Esophagus (tissue), 2 donors: ENCODE measurements around the gene CCDC187. TPM values are rescaled to one million over a fixed set of nuclear protein-coding genes. Genes with fewer than 3 reads are reported as not detected.

Experiments
- H3K27ac ChIP-seq, 2 donors: one replicate each; pipeline ENCODE4 v1.5.1; 2013; ENCODE audit warnings: low read depth in 2 of 2, mild to moderate bottlenecking in 2 of 2, inconsistent platforms in 1 of 2, low read length in 1 of 2, moderate library complexity in 1 of 2
- H3K27me3 ChIP-seq, 2 donors: one replicate each; pipeline ENCODE4 v1.6.1; 2013; ENCODE audit warnings: low read length in 2 of 2, control low read depth in 1 of 2, mild to moderate bottlenecking in 1 of 2; ENCODE audit not compliant: insufficient read depth in 2 of 2, control insufficient read depth in 1 of 2
- H3K36me3 ChIP-seq, 2 donors: one replicate each; pipeline ENCODE4 v1.6.1; 2013; ENCODE audit warnings: low read length in 1 of 2; ENCODE audit not compliant: control insufficient read depth in 2 of 2, insufficient read depth in 2 of 2
- H3K4me1 ChIP-seq, 2 donors: one replicate each; pipeline ENCODE4 v1.6.1; 2013; ENCODE audit warnings: low read length in 1 of 2; ENCODE audit not compliant: control insufficient read depth in 2 of 2, insufficient read depth in 2 of 2
- H3K4me3 ChIP-seq, 2 donors: one replicate each; pipeline ENCODE4 v1.5.1; 2013; ENCODE audit warnings: low read length in 2 of 2, mild to moderate bottlenecking in 2 of 2, low read depth in 1 of 2, moderate library complexity in 1 of 2
- H3K9me3 ChIP-seq, 2 donors: one replicate each; pipeline ENCODE4 v1.6.1; 2013; ENCODE audit warnings: mild to moderate bottlenecking in 2 of 2, low read depth in 1 of 2, low read length in 1 of 2, moderate library complexity in 1 of 2; ENCODE audit not compliant: control insufficient read depth in 2 of 2, insufficient read depth in 1 of 2
- WGBS, 2 donors: extraction: QIAGEN DNeasy Blood & Tissue Kit; methylation state at CpG; one replicate each; pipeline ENCODE4 v1.1.7; 2013; 5-methylcytosine and 5-hydroxymethylcytosine counted together
- polyA plus RNA-seq, 2 donors: library from polyadenylated mRNA; stranded (reverse); fragments of 200-250 nt; gene quantifications; one replicate each; pipeline ENCODE4 v1.2.3, GENCODE V29; 2013
- donor health status: healthy with polysubstance abuse.
- donor health status: Bipolar disorder and iron deficiency.

Gene CCDC187
- polyA plus RNA-seq, 2 donors: not detected

DNA sequence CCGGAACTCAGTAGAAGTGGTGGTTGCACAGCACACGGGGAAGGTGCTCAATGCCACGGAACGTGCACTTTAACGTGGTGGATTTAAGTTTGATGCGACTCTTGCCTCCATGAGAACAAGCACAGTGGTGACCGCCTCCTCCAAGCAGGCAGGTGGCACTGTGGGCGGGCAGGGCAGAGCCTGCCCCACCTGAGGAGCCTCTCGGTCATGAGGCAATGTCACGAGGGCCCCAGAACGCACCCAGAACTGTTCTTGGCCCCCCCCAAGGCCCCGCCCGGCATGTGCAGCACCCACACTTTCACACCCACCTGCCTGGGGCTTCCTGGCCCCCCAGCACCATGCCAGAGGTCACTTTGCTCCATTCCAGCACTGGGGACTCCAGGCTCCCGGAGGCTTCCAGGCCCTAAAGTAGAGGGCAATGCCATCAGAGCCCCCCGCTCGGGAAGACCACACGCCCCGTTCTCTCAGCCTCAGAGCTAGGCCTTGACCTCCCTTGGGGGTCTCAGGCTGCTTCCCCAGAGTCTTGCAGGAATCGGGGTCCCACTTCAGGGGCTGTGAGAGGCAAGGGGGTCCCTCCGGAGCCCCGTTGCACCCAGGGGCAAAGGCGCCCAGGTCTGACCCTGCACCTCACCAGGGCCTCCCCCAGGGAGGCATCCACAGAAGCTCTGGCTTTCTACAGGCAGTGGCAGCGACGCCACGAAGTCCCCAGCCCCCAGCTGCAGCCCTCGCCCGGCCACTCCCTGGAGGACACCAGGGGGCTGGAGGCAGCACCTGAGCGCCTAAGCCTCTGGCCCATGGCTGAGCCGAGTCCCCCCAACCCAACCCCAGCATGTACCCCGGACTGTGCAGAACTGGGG lies 14.0 kb downstream of the CCDC187 start:
- Histone ChIP-seq H3K4me1 (peaks cover 0 to 7% of the 10 kb centered on the region in 2 donors), H3K36me3 (no peaks in the 10 kb centered on the region), H3K27ac (no peak overlapping the region), H3K9me3 (peaks cover 0 to 9% of the 10 kb centered on the region in 2 donors), H3K4me3 (no peak overlapping the region), H3K27me3 (peaks cover 0 to 8% of the 10 kb centered on the region in 2 donors)
- 86 to 87% methylated on average over 30 of the region's 30 CpGs for WGBS, 2 donors

DNA sequence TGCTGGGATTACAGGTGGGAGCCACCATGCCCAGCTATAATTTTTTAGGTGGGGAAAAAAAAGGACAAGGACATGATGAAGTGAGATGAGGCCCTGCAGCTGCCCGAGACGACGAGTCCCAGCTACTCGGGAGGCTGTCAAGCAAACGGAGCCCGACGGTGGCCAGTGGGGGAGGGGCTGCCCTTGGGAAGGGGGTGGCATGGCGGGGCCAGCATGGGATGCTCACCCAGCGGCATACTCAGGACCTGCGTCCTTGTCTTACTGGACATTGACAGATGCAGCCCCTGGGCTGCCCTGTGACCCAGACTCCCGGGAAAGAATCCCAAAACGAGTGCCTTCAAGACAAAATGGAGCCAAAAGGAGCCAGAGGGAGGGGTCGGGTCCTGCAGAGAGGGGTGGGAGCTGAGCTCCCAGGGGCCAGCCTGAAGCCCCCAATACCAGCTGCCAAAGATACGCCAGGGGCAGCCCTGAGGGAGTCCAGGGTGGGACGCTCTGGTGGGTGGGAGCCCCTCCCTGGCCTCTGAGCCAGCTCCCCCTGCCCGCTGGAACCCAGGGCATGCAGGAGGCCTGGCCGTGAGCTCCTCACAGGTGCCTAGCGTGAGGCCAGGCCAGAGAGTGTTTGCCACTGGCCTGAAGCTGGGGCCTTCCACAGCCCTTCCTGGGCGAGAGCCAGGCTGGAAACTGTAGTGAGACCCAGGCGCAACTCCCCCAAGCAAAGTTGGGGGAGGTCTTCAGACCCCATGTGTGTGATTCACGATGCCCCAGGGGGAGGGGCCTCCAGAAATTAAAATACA lies 15.7 kb downstream of the CCDC187 start:
- H3K36me3 ChIP-seq: no peaks in the 10 kb centered on the region
- whole genome bisulfite sequencing, 2 donors: 46 to 57% methylated on average over 21 of the region's 21 CpGs
- H3K9me3 ChIP-seq: peaks cover 0 to 3% of the 10 kb centered on the region in 2 donors
- peaks cover 0 to 7% of the 10 kb centered on the region in 2 donors for H3K4me1 ChIP-seq
- no peak overlapping the region for H3K27ac ChIP-seq
- H3K4me3 ChIP-seq: no peak overlapping the region
- peaks cover 0 to 8% of the 10 kb centered on the region in 2 donors for H3K27me3 ChIP-seq

- peaks cover 0 to 3% of the 10 kb centered on the region in 2 donors for H3K4me1 ChIP-seq
- 85 to 89% methylated on average over 13 of the region's 13 CpGs for WGBS, 2 donors
- H3K4me3 ChIP-seq: no peak overlapping the region
- peaks cover 0 to 8% of the 10 kb centered on the region in 2 donors for H3K27me3 ChIP-seq
- H3K9me3 ChIP-seq: peaks cover 0 to 3% of the 10 kb centered on the region in 2 donors
- no peak overlapping the region for H3K27ac ChIP-seq
- H3K36me3 ChIP-seq: no peaks in the 10 kb centered on the region
These were observed 16.9 kb downstream of the CCDC187 start for GRCh38 chr9:136286987-136287379.

DNA sequence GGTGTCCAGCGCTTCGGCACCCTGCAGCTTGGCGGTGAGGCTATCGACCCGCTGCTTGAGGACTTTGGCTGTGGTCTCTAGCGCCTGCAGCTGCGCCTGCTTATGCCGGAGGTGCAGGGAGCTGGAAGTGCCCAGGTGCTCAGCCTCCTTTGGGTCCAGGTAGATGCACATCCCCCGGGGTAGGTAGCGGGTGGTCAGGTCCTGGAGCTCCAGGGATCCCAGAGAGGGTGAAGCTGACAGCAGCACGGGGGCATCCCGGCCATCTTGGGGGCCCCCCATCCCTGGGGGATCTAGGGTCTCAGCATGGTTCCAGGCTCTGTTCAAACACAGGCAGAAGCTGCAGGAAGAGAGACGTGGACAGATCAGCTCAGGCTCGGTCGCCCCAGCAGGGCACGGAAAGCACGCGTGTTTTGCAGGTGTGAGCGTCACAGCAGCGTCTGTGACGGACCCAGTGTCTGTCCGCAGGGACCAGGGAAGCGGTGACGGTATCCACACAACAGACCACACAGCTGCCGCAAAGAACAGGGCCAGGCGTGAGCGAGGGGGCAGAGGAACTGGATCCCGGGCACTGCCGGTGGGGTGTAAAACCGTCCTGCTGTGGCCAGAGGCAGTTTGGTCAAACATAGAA lies 17.4 kb downstream of the CCDC187 start:
- Histone ChIP-seq H3K27me3 (peaks cover 0 to 5% of the 10 kb centered on the region in 2 donors), H3K9me3 (peaks cover 0 to 3% of the 10 kb centered on the region in 2 donors), H3K36me3 (no peaks in the 10 kb centered on the region), H3K4me3 (no peak overlapping the region), H3K27ac (no peak overlapping the region), H3K4me1 (peaks cover 0 to 3% of the 10 kb centered on the region in 2 donors)
- 82 to 86% methylated on average over 30 of the region's 30 CpGs for WGBS, 2 donors

- 72 to 82% methylated on average over 26 to 28 of the region's 28 CpGs for WGBS, 2 donors
- Histone ChIP-seq H3K27ac (no peak overlapping the region), H3K9me3 (peaks cover 0 to 3% of the 10 kb centered on the region in 2 donors), H3K36me3 (no peaks in the 10 kb centered on the region), H3K4me1 (peaks cover 0 to 3% of the 10 kb centered on the region in 2 donors), H3K27me3 (no peaks in the 10 kb centered on the region), H3K4me3 (no peak overlapping the region)
These were observed 18.2 kb downstream of the CCDC187 start for GRCh38 chr9:136285501-136286358.

DNA sequence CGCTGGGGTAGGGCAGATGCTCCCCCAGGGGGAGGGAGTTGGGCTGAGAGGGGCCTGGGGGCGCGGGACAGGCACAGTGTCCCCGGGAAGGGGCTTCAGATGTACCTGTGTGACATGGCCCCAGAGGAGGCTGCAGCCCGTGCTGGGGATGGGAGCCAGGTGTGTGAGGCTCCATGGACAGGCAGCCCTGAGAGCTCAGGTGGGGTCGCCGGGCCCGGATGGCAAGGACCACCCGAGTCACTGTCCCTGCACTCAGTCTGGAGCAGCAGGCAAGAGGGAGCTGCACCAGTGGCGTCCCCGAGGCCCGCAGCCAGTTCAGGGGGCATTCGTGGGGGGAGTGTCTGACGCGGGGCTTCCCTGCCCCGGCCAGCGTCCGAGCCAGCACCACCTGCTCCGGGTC lies 18.9 kb downstream of the CCDC187 start:
- 87 to 89% methylated on average over 18 to 19 of the region's 19 CpGs for WGBS, 2 donors
- Histone ChIP-seq H3K9me3 (peaks cover 0 to 3% of the 10 kb centered on the region in 2 donors), H3K4me3 (no peak overlapping the region), H3K27me3 (no peaks in the 10 kb centered on the region), H3K4me1 (peaks cover 0 to 3% of the 10 kb centered on the region in 2 donors), H3K36me3 (no peaks in the 10 kb centered on the region), H3K27ac (no peak overlapping the region)

DNA sequence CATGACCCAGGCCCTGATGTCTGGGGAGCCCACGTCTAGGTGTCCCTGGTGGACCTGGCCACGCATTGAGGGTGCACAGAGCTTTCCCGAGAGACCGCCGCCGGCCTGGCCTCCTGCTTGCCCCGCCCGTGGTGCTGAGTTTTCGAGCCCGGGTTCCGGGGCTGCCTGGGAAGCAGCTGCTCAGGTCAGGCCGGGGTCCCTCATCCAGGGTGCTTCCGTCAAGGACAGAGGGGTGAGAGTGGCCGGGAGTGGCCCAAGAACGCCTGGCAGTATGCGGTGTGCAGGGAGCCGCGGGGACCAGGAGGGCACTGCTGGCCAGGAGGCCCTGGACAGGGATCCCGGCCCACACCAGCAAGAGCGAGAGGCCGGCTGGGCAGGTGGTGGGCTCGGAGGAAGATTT lies 19.6 kb downstream of the CCDC187 start:
- no peaks in the 10 kb centered on the region for H3K36me3 ChIP-seq
- peaks cover 0 to 3% of the 10 kb centered on the region in 2 donors for H3K9me3 ChIP-seq
- H3K27me3 ChIP-seq: no peaks in the 10 kb centered on the region
- H3K27ac ChIP-seq: no peak overlapping the region
- no peaks in the 10 kb centered on the region for H3K4me1 ChIP-seq
- H3K4me3 ChIP-seq: no peak overlapping the region
- 69 to 70% methylated on average over 22 of the region's 22 CpGs for whole genome bisulfite sequencing, 2 donors

- no peak overlapping the region for H3K4me3 ChIP-seq
- no peaks in the 10 kb centered on the region for H3K4me1 ChIP-seq
- 12 to 17% methylated on average over 31 of the region's 32 CpGs for WGBS, 2 donors
- H3K36me3 ChIP-seq: no peaks in the 10 kb centered on the region
- no peak overlapping the region for H3K27ac ChIP-seq
- peaks cover 0 to 3% of the 10 kb centered on the region in 2 donors for H3K9me3 ChIP-seq
- H3K27me3 ChIP-seq: no peaks in the 10 kb centered on the region
These were observed 20.3 kb downstream of the CCDC187 start for GRCh38 chr9:136283291-136284235.
